Activated CD8-positive, alpha-beta memory T cell treated with anti-CD3 and anti-CD28 coated beads, Interleukin-2, amount 10 ng/mL, durations not matched to agents 7 days and 5 days (primary cell): ENCODE data around the gene MAPK8IP3. TPM values are rescaled to one million over a fixed set of nuclear protein-coding genes. Genes with fewer than 3 reads are reported as not detected.
A peak's percentile ranks its signal among the peaks of the same experiment; 100 is the strongest.
"Not testable (repeated sequence)": the region's sequence is repeated elsewhere in the genome, so short reads cannot be mapped to it uniquely, and the experiment has no call there.

Source experiments
- ATAC-seq: fragments of 150-1000 bp; cut with Tn5 transposase; one replicate; pipeline ENCODE4 v1.10.0; 2021; ENCODE audit warnings: moderate library complexity
- CTCF ChIA-PET: fragments of 350-600 bp; sonication (Branson Sonifier 250); formaldehyde crosslinking; loops from one replicate; lab custom pipeline; 2021; ENCODE audit warnings: antibody characterized with exemption; lab: Charles Lee
- DNase-seq: peaks from one replicate; pipeline ENCODE4 v3.0.0-alpha.2; 2020
- H3K27ac Mint-ChIP-seq: one replicate; pipeline ENCODE4 v1.8.0; 2021; ENCODE audit warnings: mild to moderate bottlenecking, mixed read lengths
- H3K27me3 Mint-ChIP-seq: one replicate; pipeline ENCODE4 v1.8.0; 2021; ENCODE audit warnings: mixed read lengths
- H3K36me3 Mint-ChIP-seq: one replicate; pipeline ENCODE4 v1.8.0; 2021; ENCODE audit warnings: mild to moderate bottlenecking, mixed read lengths
- H3K4me1 Mint-ChIP-seq: one replicate; pipeline ENCODE4 v1.8.0; 2021; ENCODE audit warnings: mixed read lengths
- H3K4me3 Mint-ChIP-seq: one replicate; pipeline ENCODE4 v1.8.0; 2021; ENCODE audit warnings: mild to moderate bottlenecking, moderate library complexity, mixed read lengths
- H3K9me3 Mint-ChIP-seq: one replicate; pipeline ENCODE4 v1.8.0; 2022; ENCODE audit warnings: low read depth, mixed read lengths
- total RNA-seq, 2 experiments: library from RNA; stranded (reverse); gene quantifications; one replicate each; pipeline ENCODE4 v1.2.3, GENCODE V29; 2021

MAPK8IP3 gene
- total RNA-seq, 2 experiments from 2014 or later = 78.9 to 101 TPM

DNA sequence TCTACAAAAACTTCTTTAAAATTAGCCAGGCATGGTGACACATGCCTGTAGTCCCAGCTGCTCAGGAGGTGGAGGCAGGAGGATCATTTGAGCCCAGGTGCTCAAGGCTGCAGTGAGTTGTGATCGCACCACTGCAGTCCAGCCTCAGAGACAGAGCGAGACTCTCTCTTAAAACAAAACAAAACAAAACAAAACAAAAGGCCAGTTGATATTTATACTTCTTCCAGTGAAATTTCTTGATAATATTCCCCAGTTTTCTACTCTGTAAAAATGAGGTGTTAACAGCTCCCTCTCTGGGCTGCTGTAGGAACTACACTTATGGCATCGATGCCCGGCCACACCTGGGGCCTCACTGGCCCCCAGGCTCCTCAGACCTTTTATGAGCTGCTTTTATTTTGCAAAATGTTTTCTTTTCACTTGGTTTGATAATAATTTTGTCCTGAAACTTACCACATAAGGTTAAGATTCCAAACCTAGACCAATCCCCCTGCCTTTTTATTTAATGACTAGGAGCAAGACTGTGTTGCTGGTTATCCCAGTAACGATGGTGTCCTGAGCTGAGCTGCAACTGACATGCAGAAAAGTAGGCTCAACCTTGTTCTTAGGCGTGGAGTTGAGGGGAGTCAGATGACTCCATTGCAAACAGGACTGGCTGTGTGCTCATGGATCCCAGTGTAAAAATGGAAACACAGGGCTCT, 17.6 kb downstream of the MAPK8IP3 start:
- no peaks in the 10 kb centered on the region for H3K9me3 Mint-ChIP-seq
- peak; percentile 59 for DNase-seq
- H3K27me3 Mint-ChIP-seq = no peaks in the 10 kb centered on the region
- no peak overlapping the region for H3K4me3 Mint-ChIP-seq
- CTCF ChIA-PET = interaction anchor here (0.9 to 1.8 kb wide), 19 partner anchors 10 to 423 kb away, joined by 3 to 9 read pairs (median 4); partner anchors contain the start of genes EME2, JPT2, MRPS34 and NME3
- H3K4me1 Mint-ChIP-seq = peaks cover 37% of the 10 kb centered on the region
- peaks cover 8% of the 10 kb centered on the region for H3K36me3 Mint-ChIP-seq
- H3K27ac Mint-ChIP-seq = peak overlapping the region; percentile 26
- peak; percentile 52 for ATAC-seq

DNA sequence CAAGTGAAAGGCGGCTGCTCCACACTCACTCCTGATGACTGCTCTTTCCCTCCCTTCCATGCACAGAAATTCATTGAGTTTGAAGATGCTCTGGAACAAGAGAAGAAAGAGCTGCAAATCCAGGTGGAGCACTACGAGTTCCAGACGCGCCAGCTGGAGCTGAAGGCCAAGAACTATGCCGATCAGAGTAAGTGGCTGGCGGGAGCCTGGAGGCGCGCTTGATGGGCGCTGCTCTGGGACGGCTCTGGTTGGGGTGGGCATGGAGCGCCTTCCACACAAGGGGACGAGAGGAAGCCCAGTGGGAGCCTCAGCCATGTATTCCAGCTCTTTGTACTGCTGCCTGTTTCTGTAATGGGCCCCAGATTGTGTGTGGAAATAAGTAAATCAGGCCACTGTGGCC, 18.5 kb downstream of the MAPK8IP3 start:
- CTCF ChIA-PET = interaction anchor here (1.3 to 1.8 kb wide), 6 partner anchors 21 to 361 kb away, joined by 3 to 5 read pairs (median 4); no protein-coding TSS in a partner anchor
- Mint-ChIP-seq H3K9me3 (no peaks in the 10 kb centered on the region), H3K36me3 (peaks cover 12% of the 10 kb centered on the region), H3K4me1 (peaks cover 34% of the 10 kb centered on the region), H3K27me3 (no peaks in the 10 kb centered on the region), H3K27ac (no peak overlapping the region), H3K4me3 (no peak overlapping the region)
- DNase-seq (no peak), ATAC-seq (no peak)

- Mint-ChIP-seq H3K4me1 (peaks cover 20% of the 10 kb centered on the region), H3K27me3 (no peaks in the 10 kb centered on the region), H3K4me3 (no peak overlapping the region), H3K27ac (no peak overlapping the region), H3K36me3 (peaks cover 11% of the 10 kb centered on the region), H3K9me3 (no peaks in the 10 kb centered on the region)
- ATAC-seq (no peak), DNase-seq (no peak)
- CTCF ChIA-PET = no interaction called here
Observed at GRCh38 chr16:1726661-1727502, 20.9 kb downstream of the MAPK8IP3 start.

GRCh38 chr16:1727651-1728624, 21.9 kb downstream of the MAPK8IP3 start:
- no peaks in the 10 kb centered on the region for H3K9me3 Mint-ChIP-seq
- H3K4me1 Mint-ChIP-seq = peaks cover 11% of the 10 kb centered on the region
- H3K27ac Mint-ChIP-seq = no peak overlapping the region
- CTCF ChIA-PET = interaction anchor here (1.4 kb wide), 1 partner anchor 22 kb away, joined by 4 read pairs; the partner anchor contains the start of gene MAPK8IP3
- H3K36me3 Mint-ChIP-seq = peaks cover 14% of the 10 kb centered on the region
- no peak for ATAC-seq
- H3K4me3 Mint-ChIP-seq = no peak overlapping the region
- no peak for DNase-seq
- no peaks in the 10 kb centered on the region for H3K27me3 Mint-ChIP-seq

DNA sequence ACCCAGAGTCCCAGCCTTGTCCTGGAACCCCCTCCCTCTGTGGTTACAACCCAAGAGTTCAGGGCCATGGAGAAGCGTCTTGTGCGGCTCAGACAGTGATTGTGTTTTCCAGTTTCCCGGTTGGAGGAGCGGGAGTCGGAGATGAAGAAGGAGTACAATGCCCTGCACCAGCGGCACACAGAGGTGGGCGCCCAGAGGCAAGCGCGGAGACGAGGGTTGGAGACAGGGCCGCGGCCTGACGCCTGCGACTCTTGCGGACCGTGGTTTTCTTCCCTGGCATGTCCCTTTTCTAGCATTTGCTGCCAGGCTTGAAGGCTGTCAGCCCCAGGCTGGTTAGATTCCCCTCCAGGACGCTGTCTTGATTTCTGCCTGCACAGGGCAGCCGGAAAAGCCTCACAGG, 23.0 kb downstream of the MAPK8IP3 start:
- DNase-seq (no peak), ATAC-seq (no peak)
- Mint-ChIP-seq H3K9me3 (no peaks in the 10 kb centered on the region), H3K36me3 (peaks cover 21% of the 10 kb centered on the region), H3K27me3 (no peaks in the 10 kb centered on the region), H3K27ac (no peak overlapping the region), H3K4me3 (no peak overlapping the region), H3K4me1 (peaks cover 2% of the 10 kb centered on the region)
- CTCF ChIA-PET = interaction anchor here (1.4 kb wide), 1 partner anchor 23 kb away, joined by 4 read pairs; the partner anchor contains the start of gene MAPK8IP3

DNA sequence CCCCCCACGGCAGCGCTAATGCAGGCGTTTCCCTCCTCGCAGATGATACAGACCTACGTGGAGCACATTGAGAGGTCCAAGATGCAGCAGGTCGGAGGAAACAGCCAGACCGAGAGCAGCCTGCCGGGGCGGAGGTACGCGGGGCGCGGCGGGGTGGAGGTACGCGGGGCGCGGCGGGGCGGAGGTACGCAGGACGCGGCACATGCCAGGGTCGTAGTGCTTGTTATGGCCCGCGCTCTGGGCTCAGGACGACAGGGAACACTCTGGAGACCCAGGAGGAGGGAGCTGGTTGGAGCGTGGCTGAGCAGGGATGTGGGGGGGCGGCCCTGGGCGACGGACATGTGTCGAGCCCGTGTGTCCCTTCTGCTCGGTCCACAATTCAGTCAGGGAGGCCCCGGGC, 23.4 kb downstream of the MAPK8IP3 start:
- Mint-ChIP-seq H3K27me3 (no peaks in the 10 kb centered on the region), H3K9me3 (no peaks in the 10 kb centered on the region), H3K27ac (no peak overlapping the region), H3K4me1 (peaks cover 2% of the 10 kb centered on the region), H3K36me3 (peaks cover 21% of the 10 kb centered on the region), H3K4me3 (no peak overlapping the region)
- CTCF ChIA-PET = no interaction called here
- DNase-seq = no peak
- no peak for ATAC-seq

GRCh38 chr16:1731073-1731472, 25.1 kb downstream of the MAPK8IP3 start:
- Mint-ChIP-seq H3K27me3 (no peaks in the 10 kb centered on the region), H3K4me3 (no peak overlapping the region), H3K9me3 (peaks cover 4% of the 10 kb centered on the region), H3K4me1 (peaks cover 2% of the 10 kb centered on the region), H3K36me3 (peaks cover 21% of the 10 kb centered on the region), H3K27ac (no peak overlapping the region)
- CTCF ChIA-PET = no interaction called here
- ATAC-seq = no peak
- DNase-seq = no peak

GRCh38 chr16:1731603-1732002, 25.6 kb downstream of the MAPK8IP3 start:
- Mint-ChIP-seq H3K9me3 (peaks cover 4% of the 10 kb centered on the region), H3K36me3 (peaks cover 21% of the 10 kb centered on the region), H3K27me3 (no peaks in the 10 kb centered on the region), H3K4me1 (peaks cover 2% of the 10 kb centered on the region), H3K4me3 (no peak overlapping the region), H3K27ac (no peak overlapping the region)
- ATAC-seq (no peak), DNase-seq (no peak)
- CTCF ChIA-PET = interaction anchor here (1.3 kb wide), 1 partner anchor 14 kb away, joined by 4 read pairs; no protein-coding TSS in a partner anchor

- Mint-ChIP-seq H3K36me3 (peaks cover 18% of the 10 kb centered on the region), H3K4me3 (no peak overlapping the region), H3K4me1 (no peaks in the 10 kb centered on the region), H3K27me3 (no peaks in the 10 kb centered on the region), H3K27ac (no peak overlapping the region), H3K9me3 (peaks cover 4% of the 10 kb centered on the region)
- DNase-seq (no peak), ATAC-seq (no peak)
- CTCF ChIA-PET = interaction anchor here (1.3 to 2.1 kb wide), 2 partner anchors 12 to 14 kb away, joined by 4 to 6 read pairs; no protein-coding TSS in a partner anchor
Observed at GRCh38 chr16:1732071-1732470, 26.1 kb downstream of the MAPK8IP3 start.

GRCh38 chr16:1732551-1732987, 26.6 kb downstream of the MAPK8IP3 start:
- CTCF ChIA-PET = interaction anchor here (1.3 to 2.1 kb wide), 2 partner anchors 13 kb away, joined by 4 to 6 read pairs; no protein-coding TSS in a partner anchor
- not testable (repeated sequence) for H3K27ac Mint-ChIP-seq, H3K9me3 Mint-ChIP-seq, H3K4me3 Mint-ChIP-seq, DNase-seq, ATAC-seq, H3K4me1 Mint-ChIP-seq, H3K27me3 Mint-ChIP-seq
- H3K36me3 Mint-ChIP-seq = peaks cover 16% of the 10 kb centered on the region

DNA sequence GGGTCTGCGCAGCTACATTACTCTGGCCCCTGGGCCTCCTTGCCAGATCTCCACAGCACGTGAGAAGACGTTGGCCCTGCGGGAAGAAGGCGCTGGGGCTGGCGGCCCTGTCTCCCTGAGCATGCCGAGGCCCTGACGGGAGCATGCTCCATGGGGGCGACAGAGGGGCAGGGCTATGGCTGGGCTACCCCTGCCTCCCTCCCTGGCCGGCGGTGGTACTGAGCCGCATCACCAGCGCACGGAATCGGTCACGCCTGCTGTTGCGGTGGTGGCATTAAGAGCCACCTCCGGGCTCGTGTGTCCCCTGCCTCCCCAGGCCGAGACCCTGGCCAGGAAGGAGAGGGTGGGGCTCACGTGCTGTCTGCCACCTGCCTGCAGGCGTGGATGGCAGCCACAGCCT, 28.1 kb downstream of the MAPK8IP3 start:
- H3K27me3 Mint-ChIP-seq = no peaks in the 10 kb centered on the region
- no peak for ATAC-seq

DNA sequence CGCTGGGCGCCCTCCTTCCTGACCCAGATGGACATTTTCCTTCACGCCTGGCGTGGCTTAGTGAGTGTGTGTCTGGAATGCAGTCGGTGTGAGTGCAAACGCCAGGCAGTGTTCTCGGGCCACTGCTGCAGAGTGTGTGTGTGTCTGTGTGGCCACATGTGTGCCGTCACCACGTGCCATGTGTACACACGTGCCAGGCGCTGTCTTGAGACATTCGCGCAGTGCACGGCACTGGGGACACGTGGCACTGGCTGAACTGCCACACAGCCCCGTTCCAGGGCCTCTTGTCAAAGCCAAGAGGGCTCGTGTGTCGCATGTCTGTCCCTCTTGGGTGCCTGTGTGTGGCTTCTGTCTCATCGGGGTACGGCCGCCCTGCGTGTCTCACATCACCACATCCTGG, 28.8 kb downstream of the MAPK8IP3 start:
- Mint-ChIP-seq H3K4me3 (no peak overlapping the region), H3K9me3 (peaks cover 4% of the 10 kb centered on the region), H3K27ac (no peak overlapping the region), H3K36me3 (peaks cover 10% of the 10 kb centered on the region), H3K4me1 (no peaks in the 10 kb centered on the region), H3K27me3 (no peaks in the 10 kb centered on the region)
- DNase-seq (no peak), ATAC-seq (no peak)
- CTCF ChIA-PET = no interaction called here

More for the DNA sequence above, 28.1 kb downstream of the MAPK8IP3 start:
- Mint-ChIP-seq H3K4me1 (no peaks in the 10 kb centered on the region), H3K9me3 (peaks cover 4% of the 10 kb centered on the region), H3K4me3 (no peak overlapping the region), H3K36me3 (peaks cover 13% of the 10 kb centered on the region), H3K27ac (no peak overlapping the region)
- CTCF ChIA-PET = no interaction called here
- no peak for DNase-seq
